Measurements from ENCODE around the gene CYTH4.

CYTH4 gene

GRCh38 chr22:37285937-37286336, 3.6 kb downstream of the CYTH4 start:
- H3K4me3 ChIP-seq (ENCODE audit: insufficient read length, low read depth) = no peak overlapping the region
- H3K27me3 ChIP-seq (ENCODE audit: insufficient read depth, insufficient read length) = peaks cover 3% of the 10 kb centered on the region
- TF ChIP-seq ZNF274 (IDR thresholded peaks at IDR 0.05; ENCODE audit: low read depth, low read length) = no peak
- TF ChIP-seq YY1 (IDR thresholded peaks at IDR 0.05; ENCODE audit: insufficient read depth, insufficient read length) = no peak
- TF ChIP-seq SUZ12 (IDR thresholded peaks at IDR 0.05; ENCODE audit: extremely low read depth, insufficient read depth, insufficient read length) = no peak

GRCh38 chr22:37287550-37287951, 5.2 kb downstream of the CYTH4 start:
- no peak for DNase-seq (ENCODE audit: low read depth, low spot score)
- H3K9ac ChIP-seq (ENCODE audit: insufficient read length, low read depth) = no peak overlapping the region
- no peak overlapping the region for H3K4me3 ChIP-seq (ENCODE audit: insufficient read length, low read depth)
- H3K9me3 ChIP-seq (ENCODE audit: insufficient read depth, low read length) = peaks cover 7% of the 10 kb centered on the region; the same call in 1 of the 2 replicates
- TF ChIP-seq YY1 (IDR thresholded peaks at IDR 0.05; ENCODE audit: insufficient read depth, insufficient read length) = no peak
- TF ChIP-seq ZNF274 (IDR thresholded peaks at IDR 0.05; ENCODE audit: low read depth, low read length) = no peak
- no peak for TF ChIP-seq SUZ12 (IDR thresholded peaks at IDR 0.05; ENCODE audit: extremely low read depth, insufficient read depth, insufficient read length)
- peaks cover 13% of the 10 kb centered on the region for H3K4me1 ChIP-seq (ENCODE audit: insufficient read depth, insufficient read length)
- peaks cover 3% of the 10 kb centered on the region for H3K27me3 ChIP-seq (ENCODE audit: insufficient read depth, insufficient read length)
- H3K36me3 ChIP-seq (ENCODE audit: insufficient read depth, insufficient read length, low read length) = no peaks in the 10 kb centered on the region

More at GRCh38 chr22:37285937-37286336, 3.6 kb downstream of the CYTH4 start:
- Histone ChIP-seq H3K4me1 (ENCODE audit: insufficient read depth, insufficient read length) (peaks cover 18% of the 10 kb centered on the region), H3K9ac (ENCODE audit: insufficient read length, low read depth) (no peak overlapping the region), H3K9me3 (ENCODE audit: insufficient read depth, low read length) (0 out of 2 replicates have a peak, but pooled peaks cover under 1% of the 10 kb centered on the region), H3K36me3 (ENCODE audit: insufficient read depth, insufficient read length, low read length) (no peaks in the 10 kb centered on the region)
- no peak for DNase-seq (ENCODE audit: low read depth, low spot score)

GRCh38 chr22:37288521-37288920, 6.2 kb downstream of the CYTH4 start:
- TF ChIP-seq YY1 (IDR thresholded peaks at IDR 0.05; ENCODE audit: insufficient read depth, insufficient read length) (no peak), SUZ12 (IDR thresholded peaks at IDR 0.05; ENCODE audit: extremely low read depth, insufficient read depth, insufficient read length) (no peak), ZNF274 (IDR thresholded peaks at IDR 0.05; ENCODE audit: low read depth, low read length) (no peak)
- peaks cover 9% of the 10 kb centered on the region for H3K4me1 ChIP-seq (ENCODE audit: insufficient read depth, insufficient read length)
- peaks cover 7% of the 10 kb centered on the region; the same call in 1 of the 2 replicates for H3K9me3 ChIP-seq (ENCODE audit: insufficient read depth, low read length)

GRCh38 chr22:37289156-37289735, 6.9 kb downstream of the CYTH4 start:
- DNase-seq (ENCODE audit: low read depth, low spot score) = no peak

More at GRCh38 chr22:37288521-37288920, 6.2 kb downstream of the CYTH4 start:
- Histone ChIP-seq H3K36me3 (ENCODE audit: insufficient read depth, insufficient read length, low read length) (no peaks in the 10 kb centered on the region), H3K27me3 (ENCODE audit: insufficient read depth, insufficient read length) (peaks cover 3% of the 10 kb centered on the region), H3K4me3 (ENCODE audit: insufficient read length, low read depth) (no peak overlapping the region), H3K9ac (ENCODE audit: insufficient read length, low read depth) (no peak overlapping the region)
- no peak for DNase-seq (ENCODE audit: low read depth, low spot score)

GRCh38 chr22:37290737-37291136, 8.4 kb downstream of the CYTH4 start:
- peaks cover 3% of the 10 kb centered on the region for H3K27me3 ChIP-seq (ENCODE audit: insufficient read depth, insufficient read length)
- no peak for DNase-seq (ENCODE audit: low read depth, low spot score)
- no peak overlapping the region for H3K9ac ChIP-seq (ENCODE audit: insufficient read length, low read depth)
- TF ChIP-seq YY1 (IDR thresholded peaks at IDR 0.05; ENCODE audit: insufficient read depth, insufficient read length) (no peak), ZNF274 (IDR thresholded peaks at IDR 0.05; ENCODE audit: low read depth, low read length) (no peak), SUZ12 (IDR thresholded peaks at IDR 0.05; ENCODE audit: extremely low read depth, insufficient read depth, insufficient read length) (no peak)
- H3K4me3 ChIP-seq (ENCODE audit: insufficient read length, low read depth) = no peak overlapping the region
- H3K36me3 ChIP-seq (ENCODE audit: insufficient read depth, insufficient read length, low read length) = no peaks in the 10 kb centered on the region
- peaks cover 7% of the 10 kb centered on the region; the same call in 1 of the 2 replicates for H3K9me3 ChIP-seq (ENCODE audit: insufficient read depth, low read length)
- H3K4me1 ChIP-seq (ENCODE audit: insufficient read depth, insufficient read length) = peaks cover 5% of the 10 kb centered on the region

More at GRCh38 chr22:37289156-37289735, 6.9 kb downstream of the CYTH4 start:
- TF ChIP-seq YY1 (IDR thresholded peaks at IDR 0.05; ENCODE audit: insufficient read depth, insufficient read length) (no peak), ZNF274 (IDR thresholded peaks at IDR 0.05; ENCODE audit: low read depth, low read length) (no peak), SUZ12 (IDR thresholded peaks at IDR 0.05; ENCODE audit: extremely low read depth, insufficient read depth, insufficient read length) (no peak)
- peaks cover 7% of the 10 kb centered on the region; the same call in 1 of the 2 replicates for H3K9me3 ChIP-seq (ENCODE audit: insufficient read depth, low read length)
- H3K27me3 ChIP-seq (ENCODE audit: insufficient read depth, insufficient read length) = peaks cover 3% of the 10 kb centered on the region
- H3K9ac ChIP-seq (ENCODE audit: insufficient read length, low read depth) = no peak overlapping the region
- H3K4me3 ChIP-seq (ENCODE audit: insufficient read length, low read depth) = no peak overlapping the region
- H3K4me1 ChIP-seq (ENCODE audit: insufficient read depth, insufficient read length) = peaks cover 3% of the 10 kb centered on the region
- H3K36me3 ChIP-seq (ENCODE audit: insufficient read depth, insufficient read length, low read length) = no peaks in the 10 kb centered on the region

- no peak for DNase-seq (ENCODE audit: low read depth, low spot score)
- H3K36me3 ChIP-seq (ENCODE audit: insufficient read depth, insufficient read length, low read length) = no peaks in the 10 kb centered on the region
- H3K9ac ChIP-seq (ENCODE audit: insufficient read length, low read depth) = no peak overlapping the region
- TF ChIP-seq YY1 (IDR thresholded peaks at IDR 0.05; ENCODE audit: insufficient read depth, insufficient read length) = no peak
- no peak for TF ChIP-seq ZNF274 (IDR thresholded peaks at IDR 0.05; ENCODE audit: low read depth, low read length)
- no peak for TF ChIP-seq SUZ12 (IDR thresholded peaks at IDR 0.05; ENCODE audit: extremely low read depth, insufficient read depth, insufficient read length)
- no peak overlapping the region for H3K4me3 ChIP-seq (ENCODE audit: insufficient read length, low read depth)
- peaks cover 7% of the 10 kb centered on the region; the same call in 1 of the 2 replicates for H3K9me3 ChIP-seq (ENCODE audit: insufficient read depth, low read length)
- peaks cover 10% of the 10 kb centered on the region for H3K4me1 ChIP-seq (ENCODE audit: insufficient read depth, insufficient read length)
- H3K27me3 ChIP-seq (ENCODE audit: insufficient read depth, insufficient read length) = peaks cover 3% of the 10 kb centered on the region
These were observed 9.4 kb downstream of the CYTH4 start for GRCh38 chr22:37291559-37292298.

GRCh38 chr22:37292641-37293040, 10.3 kb downstream of the CYTH4 start:
- Histone ChIP-seq H3K36me3 (ENCODE audit: insufficient read depth, insufficient read length, low read length) (no peaks in the 10 kb centered on the region), H3K9ac (ENCODE audit: insufficient read length, low read depth) (no peak overlapping the region), H3K4me3 (ENCODE audit: insufficient read length, low read depth) (no peak overlapping the region), H3K9me3 (ENCODE audit: insufficient read depth, low read length) (peaks cover 7% of the 10 kb centered on the region; the same call in 1 of the 2 replicates), H3K27me3 (ENCODE audit: insufficient read depth, insufficient read length) (peaks cover 3% of the 10 kb centered on the region), H3K4me1 (ENCODE audit: insufficient read depth, insufficient read length) (peaks cover 10% of the 10 kb centered on the region)
- DNase-seq (ENCODE audit: low read depth, low spot score) = no peak
- TF ChIP-seq ZNF274 (IDR thresholded peaks at IDR 0.05; ENCODE audit: low read depth, low read length) (no peak), YY1 (IDR thresholded peaks at IDR 0.05; ENCODE audit: insufficient read depth, insufficient read length) (no peak), SUZ12 (IDR thresholded peaks at IDR 0.05; ENCODE audit: extremely low read depth, insufficient read depth, insufficient read length) (no peak)
